BLaER1 (cell line): ENCODE data around the gene TMPRSS6.
A peak's percentile ranks its signal among the peaks of the same experiment; 100 is the strongest.

Source experiments
- H3K27ac ChIP-seq: shearing (Covaris generic); formaldehyde crosslinking; 2 replicates; pipeline ENCODE4 v1.8.1; 2022
- H3K27me3 ChIP-seq: shearing (Covaris generic); formaldehyde crosslinking; 2 replicates; pipeline ENCODE4 v1.8.1; 2022
- H3K36me3 ChIP-seq: shearing (Covaris generic); formaldehyde crosslinking; 2 replicates; pipeline ENCODE4 v1.8.1; 2022
- H3K4me1 ChIP-seq: shearing (Covaris generic); formaldehyde crosslinking; 2 replicates; pipeline ENCODE4 v1.8.1; 2022
- H3K4me2 ChIP-seq: shearing (Covaris generic); formaldehyde crosslinking; 2 replicates; pipeline ENCODE4 v1.8.1; 2022
- H3K4me3 ChIP-seq: shearing (Covaris generic); formaldehyde crosslinking; 2 replicates; pipeline ENCODE4 v1.8.1; 2022
- H3K9ac ChIP-seq: shearing (Covaris generic); formaldehyde crosslinking; 2 replicates; pipeline ENCODE4 v1.8.1; 2022
- H3K9me3 ChIP-seq: shearing (Covaris generic); formaldehyde crosslinking; 2 replicates; pipeline ENCODE4 v1.8.1; 2022
- H4K20me1 ChIP-seq: shearing (Covaris generic); formaldehyde crosslinking; 2 replicates; pipeline ENCODE4 v1.8.1; 2022
- Cebpa-rat ChIP-seq: shearing (Covaris generic); IDR thresholded peaks from 2 replicates; pipeline ENCODE4 v1.8.1; 2022

TMPRSS6 gene

GRCh38 chr22:37148742-37149665, 39.5 kb upstream of the TMPRSS6 start:
- H3K36me3 ChIP-seq: no peaks in the 10 kb centered on the region
- peak overlapping the region; percentile 59; the same call in 1 of the 2 replicates for H3K27ac ChIP-seq
- peak overlapping the region; percentile 83 for H3K4me2 ChIP-seq
- 0 out of 2 replicates have a peak, but pooled peaks cover 3% of the 10 kb centered on the region for H3K9me3 ChIP-seq
- H3K9ac ChIP-seq: peak overlapping the region; percentile 41; the same call in 1 of the 2 replicates
- H3K4me1 ChIP-seq: peaks cover 62% of the 10 kb centered on the region
- no peaks in the 10 kb centered on the region for H4K20me1 ChIP-seq
- no peaks in the 10 kb centered on the region for H3K27me3 ChIP-seq
- peak overlapping the region; percentile 41 for H3K4me3 ChIP-seq
- no peak for TF ChIP-seq Cebpa-rat

DNA sequence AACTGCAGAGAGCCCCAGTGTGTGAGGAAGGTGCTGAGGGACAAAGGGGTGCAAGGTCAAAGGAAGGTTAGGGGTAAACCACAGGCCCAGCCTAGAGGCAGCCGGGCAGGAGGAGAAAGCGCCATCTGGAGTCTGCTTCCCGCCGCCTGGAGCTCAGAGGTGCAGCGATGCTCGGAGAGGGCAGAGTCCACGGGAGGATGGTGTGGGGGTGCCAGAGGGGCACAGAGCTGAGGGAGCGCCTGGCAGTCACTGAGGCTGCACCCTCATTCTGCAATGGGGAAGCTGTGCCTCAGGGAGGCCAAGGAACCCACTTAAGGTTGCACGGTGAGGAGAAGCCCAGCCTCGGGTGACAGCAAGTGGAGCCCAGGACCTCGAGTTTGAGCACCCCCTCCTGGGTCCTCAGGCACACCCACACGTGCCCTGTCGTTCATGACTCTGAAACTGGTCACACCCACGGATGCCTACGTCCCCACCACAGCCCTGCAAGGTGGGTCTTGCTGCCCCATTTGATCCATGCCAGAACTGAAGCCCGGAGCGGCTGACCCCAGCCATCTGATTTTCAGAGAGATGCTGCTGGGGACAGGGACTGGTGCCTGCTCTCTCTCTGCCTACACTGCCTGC, 38.6 kb upstream of the TMPRSS6 start:
- no peaks in the 10 kb centered on the region for H3K27me3 ChIP-seq
- no peaks in the 10 kb centered on the region for H3K36me3 ChIP-seq
- 0 out of 2 replicates have a peak, but pooled peaks cover 3% of the 10 kb centered on the region for H3K9me3 ChIP-seq
- no peak for TF ChIP-seq Cebpa-rat
- no peak overlapping the region for H3K4me3 ChIP-seq
- H3K4me1 ChIP-seq: peaks cover 66% of the 10 kb centered on the region
- 0 out of 2 replicates have a peak overlapping the region, but pooled peaks have one; percentile 9 for H3K27ac ChIP-seq
- no peak overlapping the region for H3K9ac ChIP-seq
- no peaks in the 10 kb centered on the region for H4K20me1 ChIP-seq
- H3K4me2 ChIP-seq: peak overlapping the region; percentile 83

GRCh38 chr22:37147186-37147990, 37.9 kb upstream of the TMPRSS6 start:
- no peak for TF ChIP-seq Cebpa-rat
- no peaks in the 10 kb centered on the region for H3K36me3 ChIP-seq
- H3K4me3 ChIP-seq: no peak overlapping the region
- peak overlapping the region; percentile 83; the same call in 1 of the 2 replicates for H3K4me2 ChIP-seq
- 0 out of 2 replicates have a peak, but pooled peaks cover 3% of the 10 kb centered on the region for H3K9me3 ChIP-seq
- H3K27ac ChIP-seq: no peak overlapping the region
- no peaks in the 10 kb centered on the region for H4K20me1 ChIP-seq
- H3K27me3 ChIP-seq: no peaks in the 10 kb centered on the region
- peaks cover 69% of the 10 kb centered on the region for H3K4me1 ChIP-seq
- no peak overlapping the region for H3K9ac ChIP-seq

GRCh38 chr22:37146507-37147180, 37.1 kb upstream of the TMPRSS6 start:
- H3K4me1 ChIP-seq: peaks cover 70% of the 10 kb centered on the region
- H3K36me3 ChIP-seq: no peaks in the 10 kb centered on the region
- H3K27ac ChIP-seq: no peak overlapping the region
- TF ChIP-seq Cebpa-rat: no peak
- no peaks in the 10 kb centered on the region for H4K20me1 ChIP-seq
- H3K9ac ChIP-seq: no peak overlapping the region
- no peaks in the 10 kb centered on the region for H3K27me3 ChIP-seq
- peak overlapping the region; percentile 88; the same call in 1 of the 2 replicates for H3K4me2 ChIP-seq
- 0 out of 2 replicates have a peak, but pooled peaks cover under 1% of the 10 kb centered on the region for H3K9me3 ChIP-seq
- no peak overlapping the region for H3K4me3 ChIP-seq

- H3K27me3 ChIP-seq: no peaks in the 10 kb centered on the region
- H3K4me3 ChIP-seq: no peak overlapping the region
- no peaks in the 10 kb centered on the region for H4K20me1 ChIP-seq
- TF ChIP-seq Cebpa-rat: no peak
- no peaks in the 10 kb centered on the region for H3K9me3 ChIP-seq
- no peaks in the 10 kb centered on the region for H3K36me3 ChIP-seq
- peak overlapping the region; percentile 88 for H3K4me2 ChIP-seq
- 0 out of 2 replicates have a peak overlapping the region, but pooled peaks have one; percentile 45 for H3K9ac ChIP-seq
- peaks cover 75% of the 10 kb centered on the region for H3K4me1 ChIP-seq
- 0 out of 2 replicates have a peak overlapping the region, but pooled peaks have one; percentile 38 for H3K27ac ChIP-seq
These were observed 36.5 kb upstream of the TMPRSS6 start for GRCh38 chr22:37146051-37146385.

- peak overlapping the region; percentile 45; the same call in 1 of the 2 replicates for H3K9ac ChIP-seq
- no peaks in the 10 kb centered on the region for H3K36me3 ChIP-seq
- no peak for TF ChIP-seq Cebpa-rat
- no peak overlapping the region for H3K4me3 ChIP-seq
- H3K27me3 ChIP-seq: no peaks in the 10 kb centered on the region
- H3K27ac ChIP-seq: 0 out of 2 replicates have a peak overlapping the region, but pooled peaks have one; percentile 38
- H3K4me2 ChIP-seq: peak overlapping the region; percentile 88
- peaks cover 78% of the 10 kb centered on the region for H3K4me1 ChIP-seq
- no peaks in the 10 kb centered on the region for H3K9me3 ChIP-seq
- no peaks in the 10 kb centered on the region for H4K20me1 ChIP-seq
These were observed 35.9 kb upstream of the TMPRSS6 start for GRCh38 chr22:37145180-37146050.

DNA sequence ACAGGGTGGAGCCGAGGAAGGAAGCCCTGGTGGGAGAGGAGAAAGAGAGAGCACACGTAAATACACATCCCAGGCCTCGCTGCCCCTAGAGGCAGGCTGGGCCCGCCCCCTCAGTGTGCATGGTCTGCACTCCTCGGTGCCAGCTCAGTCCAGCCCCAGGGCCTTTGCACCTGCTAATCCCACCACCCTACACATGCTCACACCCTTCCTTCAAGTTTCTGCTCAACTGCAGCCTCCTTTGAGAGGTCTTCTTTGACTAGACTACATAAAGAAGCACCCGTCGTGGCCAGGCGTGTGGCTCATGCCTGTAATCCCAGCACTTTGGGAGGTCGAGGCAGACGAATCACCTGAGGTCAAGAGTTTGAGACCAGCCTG, 34.7 kb upstream of the TMPRSS6 start:
- Histone ChIP-seq H3K36me3 (no peaks in the 10 kb centered on the region), H3K9ac (no peak overlapping the region), H3K4me2 (peak overlapping the region; percentile 88; the same call in 1 of the 2 replicates)

DNA sequence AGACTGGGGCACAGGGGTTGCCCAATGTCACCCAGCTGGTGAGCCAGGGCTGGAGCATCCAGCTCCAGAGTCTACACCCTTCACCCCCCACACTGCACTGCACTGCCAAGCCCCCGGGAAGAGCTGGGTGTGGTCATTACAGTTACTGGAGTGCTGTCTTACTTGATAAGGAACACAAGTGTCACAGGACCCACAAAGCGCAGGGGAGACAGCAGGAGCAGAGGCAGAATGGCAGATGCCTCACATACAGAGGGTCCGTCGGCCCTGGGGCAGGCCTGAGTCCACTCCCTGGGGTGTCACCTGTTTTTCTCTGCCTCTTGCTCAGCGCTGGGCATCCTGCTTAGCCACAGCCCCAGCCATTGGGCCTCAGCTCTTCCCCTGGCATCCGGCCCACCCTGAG, 32.5 kb upstream of the TMPRSS6 start:
- H3K9me3 ChIP-seq: no peaks in the 10 kb centered on the region
- H3K27ac ChIP-seq: no peak overlapping the region
- H4K20me1 ChIP-seq: no peaks in the 10 kb centered on the region
- H3K4me1 ChIP-seq: peaks cover 44% of the 10 kb centered on the region
- H3K36me3 ChIP-seq: no peaks in the 10 kb centered on the region
- H3K27me3 ChIP-seq: no peaks in the 10 kb centered on the region
- H3K4me3 ChIP-seq: no peak overlapping the region
- TF ChIP-seq Cebpa-rat: no peak
- no peak overlapping the region for H3K9ac ChIP-seq
- H3K4me2 ChIP-seq: no peak overlapping the region

More for the DNA sequence above, 34.7 kb upstream of the TMPRSS6 start:
- no peak for TF ChIP-seq Cebpa-rat
- Histone ChIP-seq H3K27me3 (no peaks in the 10 kb centered on the region), H3K27ac (no peak overlapping the region), H3K9me3 (no peaks in the 10 kb centered on the region), H4K20me1 (no peaks in the 10 kb centered on the region), H3K4me3 (no peak overlapping the region), H3K4me1 (peaks cover 66% of the 10 kb centered on the region)
